GM21515 (cell line): ENCODE data around the gene COL4A2.
"Not testable (repeated sequence)": the region's sequence is repeated elsewhere in the genome, so short reads cannot be mapped to it uniquely, and the experiment has no call there.

ENCODE experiments used
- ATAC-seq: cut with Tn5 transposase; IDR thresholded peaks from one replicate; pipeline ENCODE4 v1.9.1; 2021; ENCODE audit not compliant: unreplicated experiment

The COL4A2 gene

GRCh38 chr13:110320645-110321044 is 13.6 kb downstream of the COL4A2 start:
- no peak for ATAC-seq

- ATAC-seq, result not testable (repeated sequence)
Measured at GRCh38 chr13:110321573-110321972, 14.5 kb downstream of the COL4A2 start.

DNA sequence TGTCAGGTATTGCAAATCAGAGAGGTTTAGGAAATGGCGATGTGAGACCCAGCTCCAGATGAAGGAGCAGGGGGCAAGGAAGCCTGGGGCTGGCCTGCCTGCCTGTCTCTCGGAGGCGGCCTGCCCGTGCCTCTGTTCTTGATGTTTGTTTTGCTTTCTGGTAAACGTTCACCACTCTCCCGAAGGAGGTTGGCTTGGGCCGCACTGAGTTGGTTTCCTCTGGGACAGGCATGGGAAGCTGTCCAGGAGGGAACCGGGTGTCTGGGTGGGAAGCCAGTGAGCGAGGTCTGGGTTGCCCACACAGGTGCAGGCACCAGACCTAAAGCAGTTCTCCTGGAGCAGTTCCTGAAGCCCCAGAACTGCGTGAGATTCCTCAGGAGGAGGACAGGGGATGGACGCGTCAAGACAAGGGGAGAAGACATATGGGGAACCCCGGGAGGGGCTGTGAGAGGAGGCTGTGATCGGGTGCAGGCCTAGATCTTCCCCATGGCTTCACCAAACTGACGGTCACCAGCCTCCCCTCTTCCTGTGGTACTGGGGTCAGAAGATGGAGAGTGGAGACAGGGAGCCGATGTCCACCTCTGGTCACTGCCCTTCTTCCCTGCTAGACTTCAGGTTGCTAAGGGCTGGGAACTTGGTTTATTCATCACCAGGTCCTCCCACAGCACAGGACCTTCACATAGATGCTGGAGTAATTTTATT is 15.2 kb downstream of the COL4A2 start:
- no peak for ATAC-seq

GRCh38 chr13:110322828-110323171 is 15.7 kb downstream of the COL4A2 start:
- ATAC-seq, result no peak

GRCh38 chr13:110323172-110323891 is 16.2 kb downstream of the COL4A2 start:
- ATAC-seq, result no peak

- ATAC-seq, result no peak
Measured at GRCh38 chr13:110324026-110324749, 17.1 kb downstream of the COL4A2 start.

DNA sequence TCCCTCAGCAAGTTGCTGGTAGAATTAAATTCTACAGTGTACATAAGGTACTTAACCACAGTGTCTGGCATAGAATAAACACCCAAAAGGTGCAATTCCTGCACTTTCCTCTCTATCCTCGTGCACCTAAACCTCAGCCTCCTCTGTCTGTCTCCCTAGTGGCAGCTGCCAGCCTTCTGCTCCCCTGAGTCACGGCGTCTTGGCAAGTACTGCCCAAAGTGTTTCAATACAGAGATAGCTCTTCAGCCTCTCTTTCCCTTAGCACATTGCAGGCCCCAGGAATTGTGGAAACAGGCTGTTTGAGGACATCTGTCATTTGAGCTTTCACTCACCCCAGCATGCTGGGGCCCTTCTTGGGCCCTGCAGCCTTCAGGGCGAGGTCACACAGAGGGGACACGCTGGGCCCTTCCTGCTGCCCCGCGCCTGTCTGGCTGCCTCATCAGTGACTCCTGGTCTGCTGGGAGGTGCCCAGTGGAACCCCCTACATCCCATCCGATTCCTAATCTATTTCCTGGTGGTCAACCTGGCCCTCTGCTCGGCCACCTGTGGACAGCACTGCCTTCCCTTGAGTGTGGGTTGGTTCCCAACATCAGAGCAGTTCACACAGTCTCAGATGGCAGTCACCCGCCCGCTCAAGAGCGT is 19.3 kb downstream of the COL4A2 start:
- ATAC-seq, result no peak

DNA sequence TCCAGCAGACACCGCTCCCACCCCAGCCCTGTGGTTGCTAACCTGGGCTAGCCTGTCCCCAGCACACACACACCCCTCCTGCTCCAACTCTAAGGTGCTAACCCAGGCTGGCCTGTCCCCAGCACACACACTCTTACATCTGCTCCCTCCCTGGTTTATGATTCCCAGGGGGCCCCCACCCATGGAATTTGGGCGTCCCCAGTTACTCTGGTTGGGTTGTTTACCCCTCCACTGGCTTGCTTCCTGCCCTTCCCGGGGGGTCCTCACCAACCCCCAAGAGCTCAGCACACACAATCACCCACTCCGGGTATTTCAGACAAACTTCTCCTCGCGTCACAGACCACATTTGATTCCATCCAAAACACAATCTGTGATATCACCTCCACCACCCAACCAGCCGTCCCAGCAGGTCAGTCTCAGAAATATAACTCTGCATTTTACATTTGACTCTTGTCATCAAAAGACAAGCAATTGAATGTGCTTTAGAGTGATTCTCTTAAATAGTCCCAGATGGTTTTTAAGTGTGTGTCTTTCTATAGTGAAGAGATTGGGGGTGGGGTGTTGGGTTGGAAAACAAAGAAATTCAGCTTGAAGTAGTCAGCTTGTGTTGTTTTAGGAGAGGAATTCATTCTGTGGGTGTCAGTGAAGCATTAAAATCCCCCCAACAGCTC is 20.1 kb downstream of the COL4A2 start:
- ATAC-seq, result no peak

DNA sequence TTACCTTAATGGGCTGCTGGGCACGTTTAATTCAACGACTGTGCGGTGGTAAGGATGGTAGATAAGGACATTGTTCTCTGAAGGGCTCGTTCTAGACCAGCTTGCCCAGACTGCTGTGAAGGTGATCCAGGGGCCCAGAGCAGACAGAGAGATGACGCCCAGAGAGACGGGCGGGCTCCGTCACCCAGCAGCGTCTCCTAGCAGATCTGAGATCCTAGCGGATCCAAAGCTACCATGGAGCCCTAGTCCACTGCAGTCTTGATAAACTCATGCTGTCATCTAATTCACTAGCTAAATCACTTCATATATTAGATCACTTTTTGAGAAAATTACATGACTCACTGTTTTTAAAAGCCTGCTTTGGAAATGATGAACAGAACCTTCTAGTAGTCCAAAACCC is 21.5 kb downstream of the COL4A2 start:
- ATAC-seq, result no peak

GRCh38 chr13:110329258-110329657 is 22.2 kb downstream of the COL4A2 start:
- ATAC-seq, result no peak

- no peak for ATAC-seq
Measured at GRCh38 chr13:110329798-110330461, 22.8 kb downstream of the COL4A2 start.

DNA sequence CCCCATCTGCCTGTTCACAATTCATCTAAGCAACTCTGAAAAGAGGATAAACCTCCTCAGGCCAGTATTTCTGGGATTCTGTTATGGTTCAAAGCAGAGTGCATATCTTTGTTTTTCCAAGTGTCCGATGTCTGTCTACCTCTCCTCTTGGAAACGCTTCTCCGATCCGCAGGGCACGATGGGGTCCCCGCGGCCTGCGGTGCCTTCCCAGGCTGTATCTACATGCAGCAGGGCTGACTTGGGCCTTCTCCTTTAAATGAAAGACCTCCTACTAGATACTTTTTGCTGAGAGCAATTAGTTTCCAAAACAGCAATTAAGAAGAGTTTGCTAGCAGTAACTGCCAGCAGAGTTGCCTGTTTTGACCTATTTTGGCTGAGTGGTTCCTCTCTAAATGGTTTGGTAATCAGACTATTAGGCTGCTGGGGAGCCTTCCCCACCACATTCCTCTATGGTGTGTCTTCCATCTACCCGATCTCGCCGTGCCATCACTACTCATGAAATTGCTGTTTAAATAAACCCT is 23.5 kb downstream of the COL4A2 start:
- ATAC-seq, result no peak

GRCh38 chr13:110331362-110331761 is 24.3 kb downstream of the COL4A2 start:
- no peak for ATAC-seq

GRCh38 chr13:110332750-110333149 is 25.7 kb downstream of the COL4A2 start:
- no peak for ATAC-seq

DNA sequence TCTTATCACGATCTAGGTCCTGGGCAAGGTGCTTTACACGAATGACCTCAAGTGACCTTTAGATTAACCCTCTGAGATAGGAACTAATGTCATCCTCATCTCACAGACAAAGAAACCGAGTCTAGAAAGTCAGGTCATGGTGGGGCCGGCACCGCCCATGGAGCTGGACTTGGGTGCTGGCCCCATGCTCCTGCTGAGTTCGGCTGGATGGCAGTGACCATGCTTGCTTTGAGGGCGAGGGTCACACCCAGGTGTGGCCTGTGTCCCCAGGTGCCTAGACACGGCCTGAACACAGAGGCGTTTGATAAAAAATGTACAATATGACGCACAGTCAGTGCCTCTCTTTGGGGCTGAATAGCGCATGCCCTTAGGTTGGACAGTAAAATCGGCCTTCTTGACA is 26.8 kb downstream of the COL4A2 start:
- ATAC-seq, result no peak

GRCh38 chr13:110334256-110334655 is 27.2 kb downstream of the COL4A2 start:
- no peak for ATAC-seq

DNA sequence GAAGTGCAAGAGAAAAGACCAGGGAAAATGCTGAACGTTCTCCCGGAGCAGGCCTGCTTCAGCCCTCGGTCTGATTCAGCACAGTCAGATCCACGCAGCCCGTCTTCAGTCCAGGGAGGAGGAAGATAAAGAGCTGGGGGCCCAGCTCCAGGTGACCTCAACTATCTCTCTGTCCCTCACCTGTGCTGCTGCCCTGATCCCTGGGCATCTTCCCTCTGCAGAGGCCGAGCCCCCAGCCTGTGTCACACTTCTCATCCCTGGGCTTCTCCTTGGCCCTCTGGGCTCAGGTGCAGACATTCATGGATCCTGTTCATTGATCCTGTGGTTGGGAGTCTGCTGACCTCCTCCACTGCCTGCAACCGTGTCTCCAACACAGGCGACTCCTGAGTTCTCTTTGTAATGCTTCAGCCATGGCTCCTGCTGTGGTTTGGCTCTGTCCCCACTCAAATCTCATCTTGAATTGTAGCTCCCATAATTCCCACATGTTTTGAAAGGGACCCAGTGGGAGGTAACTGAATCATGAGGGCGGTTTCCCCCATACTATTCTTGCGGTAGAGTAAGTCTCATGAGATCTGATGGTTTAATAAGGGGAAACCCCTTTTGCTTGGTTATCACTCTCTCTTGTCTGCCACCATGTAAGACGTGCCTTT is 27.9 kb downstream of the COL4A2 start:
- ATAC-seq, result no peak

GRCh38 chr13:110336108-110336507 is 29.0 kb downstream of the COL4A2 start:
- ATAC-seq, result no peak

- ATAC-seq, result no peak
Measured at GRCh38 chr13:110336681-110337080, 29.6 kb downstream of the COL4A2 start.

DNA sequence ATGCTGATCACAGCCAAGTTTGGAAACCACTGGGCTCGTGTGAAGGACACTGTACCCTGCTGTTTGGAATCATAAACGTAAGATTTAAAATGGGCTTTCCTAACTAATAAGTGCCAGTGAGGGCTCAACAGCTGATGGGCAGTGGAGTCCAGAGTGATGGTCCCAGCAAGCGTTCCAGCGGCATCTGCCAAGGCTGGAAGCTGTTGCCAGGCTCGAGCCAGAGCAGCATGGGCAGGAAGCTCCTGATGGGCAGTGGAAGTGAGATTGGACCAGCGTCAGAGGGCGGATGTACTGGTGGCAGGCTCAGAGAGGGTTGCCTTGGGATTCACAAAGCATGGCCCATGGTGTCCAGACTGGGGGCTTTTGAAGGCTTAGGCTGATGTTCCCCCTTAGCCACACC is 30.2 kb downstream of the COL4A2 start:
- ATAC-seq, result no peak
